Keratinocyte (primary cell): ENCODE data around the gene LRRC17. TPM values are rescaled to one million over a fixed set of nuclear protein-coding genes. Genes with fewer than 3 reads are reported as not detected.

Experiments
- DNase-seq: peaks from one replicate; pipeline ENCODE4 v3.0.0-alpha.2; 2011; ENCODE audit warnings: low read depth, missing footprints, low spot score
- FAIRE-seq: peaks from 2 replicates; lab custom pipeline; 2011; peaks lifted over from hg19 to GRCh38; lab: Jason Lieb, UNC
- H2AFZ ChIP-seq: 2 replicates; pipeline ENCODE4 v1.6.0; 2012; ENCODE audit warnings: low read length, control low read depth, inconsistent platforms; ENCODE audit not compliant: control insufficient read depth
- H3K27ac ChIP-seq: 2 replicates; pipeline ENCODE4 v1.5.1; 2011; ENCODE audit warnings: low read length; ENCODE audit not compliant: control insufficient read depth, insufficient read depth
- H3K27me3 ChIP-seq: 3 replicates; pipeline ENCODE4 v1.6.0; 2011; ENCODE audit warnings: low read length; ENCODE audit not compliant: control insufficient read depth, insufficient read depth; ENCODE audit errors: extremely low read depth
- H3K36me3 ChIP-seq, 2 experiments: 2 replicates in 1 of 2; 3 replicates in 1 of 2; pipeline ENCODE4 v1.5.1; 2011; ENCODE audit warnings: low read length in 2 of 2, mild to moderate bottlenecking in 1 of 2; ENCODE audit not compliant: control insufficient read depth in 2 of 2, insufficient read depth in 2 of 2; ENCODE audit errors: extremely low read depth in 1 of 2
- H3K4me1 ChIP-seq: 3 replicates; pipeline ENCODE4 v1.5.1; 2011; ENCODE audit warnings: low read length; ENCODE audit not compliant: control insufficient read depth, insufficient read depth; ENCODE audit errors: extremely low read depth
- H3K4me2 ChIP-seq: 3 replicates; pipeline ENCODE4 v1.6.0; 2011; ENCODE audit warnings: low read depth, low read length; ENCODE audit not compliant: control insufficient read depth, insufficient read depth; ENCODE audit errors: extremely low read depth
- H3K4me3 ChIP-seq, 3 experiments: fragments of 200-600 bp in 1 of 3; sonication (generic) in 1 of 3; 2 replicates in 2 of 3; 3 replicates in 1 of 3; pipeline ENCODE4 v1.5.1; 2011 to 2016; ENCODE audit warnings: low read length in 3 of 3, mild to moderate bottlenecking in 3 of 3, control low read depth in 2 of 3, inconsistent platforms in 1 of 3, low read depth in 1 of 3, mixed read lengths in 1 of 3, mixed run types in 1 of 3, moderate library complexity in 1 of 3; ENCODE audit not compliant: control insufficient read depth in 2 of 3, insufficient read depth in 2 of 3; ENCODE audit errors: extremely low read depth in 1 of 3
- H3K79me2 ChIP-seq: 2 replicates; pipeline ENCODE4 v1.6.0; 2012; ENCODE audit warnings: low read length; ENCODE audit not compliant: control insufficient read depth, insufficient read depth
- H3K9ac ChIP-seq: 3 replicates; pipeline ENCODE4 v1.6.0; 2011; ENCODE audit warnings: low read length; ENCODE audit not compliant: control insufficient read depth, insufficient read depth; ENCODE audit errors: extremely low read depth
- H3K9me1 ChIP-seq: 3 replicates; pipeline ENCODE4 v1.6.0; 2011; ENCODE audit warnings: low read length; ENCODE audit not compliant: control insufficient read depth, insufficient read depth; ENCODE audit errors: extremely low read depth
- H3K9me3 ChIP-seq: 2 replicates; pipeline ENCODE4 v1.5.1; 2012; ENCODE audit warnings: low read depth, low read length; ENCODE audit not compliant: control insufficient read depth
- H4K20me1 ChIP-seq: 3 replicates; pipeline ENCODE4 v1.6.0; 2011; ENCODE audit warnings: low read length; ENCODE audit not compliant: control insufficient read depth, insufficient read depth; ENCODE audit errors: extremely low read depth
- EZH2 ChIP-seq: IDR thresholded peaks from one replicate; pipeline ENCODE4 v1.6.1; 2012; ENCODE audit warnings: inconsistent platforms, mild to moderate bottlenecking, low read length, moderate library complexity
- dilution Hi-C: fragments of 300-500 bp; cut with MboI; formaldehyde crosslinking; loops from one replicate; pipeline ENCODE4 v1.7.0; 2020; ENCODE audit warnings: low sequenced_read_pairs; ENCODE audit not compliant: extremely low pct_ligation_motif_present
- polyA plus RNA-seq, 5 experiments: library from polyadenylated mRNA; depleted of rRNA in 3 of 5; stranded (reverse) in 3 of 5; stranded (forward) in 1 of 5; unstranded in 1 of 5; fragments of >200 nt; gene quantifications; 1 replicate in 1 of 5; 2 replicates in 3 of 5; 3 replicates in 1 of 5; pipeline versions ENCODE4 v1.2.1 to v1.2.3, GENCODE V29; 2011 to 2012; ENCODE audit warnings: missing spikeins in 2 of 5, low read depth in 1 of 5, low replicate concordance in 1 of 5
- TF ChIP-seq, protein P1 (sequence below), 3 experiments: IDR thresholded peaks in 1 of 3; conservative IDR thresholded peaks in 1 of 3; optimal IDR thresholded peaks in 1 of 3; 2 replicates in 2 of 3; 3 replicates in 1 of 3; pipeline versions ENCODE3 to v1.5.1; 2011; ENCODE audit warnings: low read length in 3 of 3, mild to moderate bottlenecking in 3 of 3, moderate library complexity in 2 of 3, control low read depth in 1 of 3, inconsistent platforms in 1 of 3; ENCODE audit not compliant: insufficient read depth in 2 of 3; ENCODE audit errors: extremely low read depth in 1 of 3

The LRRC17 gene
- polyA plus RNA-seq, 1 donor (not counting 4 experiments of a cell fraction or from before 2014, with no cell fraction given): 0.20 TPM

DNA sequence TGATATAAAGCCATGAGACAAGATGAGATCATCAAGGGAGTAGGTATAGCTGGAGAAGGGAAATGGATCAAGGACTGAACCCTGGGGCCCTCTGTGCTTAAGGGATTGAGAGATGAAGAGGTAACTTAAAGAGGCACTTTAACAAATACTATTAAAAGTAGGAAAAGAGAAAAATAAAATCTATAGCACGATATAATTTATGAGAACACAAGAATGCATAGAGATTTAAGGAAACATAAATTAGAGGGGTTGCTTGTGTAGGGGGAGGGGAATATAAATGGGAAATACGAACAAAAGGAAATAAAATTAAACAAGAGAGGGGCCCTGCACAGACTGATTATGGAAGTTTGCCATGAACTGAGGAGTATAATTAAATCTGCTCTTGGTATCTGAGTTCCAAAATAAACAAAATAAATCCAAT, 15.6 kb upstream of the LRRC17 start:
- H2AFZ ChIP-seq: no peak overlapping the region
- dilution Hi-C loops: no loop called here
- no peaks in the 10 kb centered on the region for H3K9me3 ChIP-seq
- H3K4me3 ChIP-seq: no peak overlapping the region
- H3K9ac ChIP-seq: no peak overlapping the region
- no peak overlapping the region for H3K4me2 ChIP-seq
- no peak for FAIRE-seq
- H4K20me1 ChIP-seq: no peaks in the 10 kb centered on the region
- no peaks in the 10 kb centered on the region for H3K27me3 ChIP-seq
- DNase-seq: no peak
- no peak overlapping the region for H3K27ac ChIP-seq
- H3K36me3 ChIP-seq: no peaks in the 10 kb centered on the region
- no peaks in the 10 kb centered on the region for H3K9me1 ChIP-seq
- peaks cover 8% of the 10 kb centered on the region for H3K4me1 ChIP-seq
- no peaks in the 10 kb centered on the region for H3K79me2 ChIP-seq
- no peak for TF ChIP-seq EZH2
- TF ChIP-seq, protein P1, sequence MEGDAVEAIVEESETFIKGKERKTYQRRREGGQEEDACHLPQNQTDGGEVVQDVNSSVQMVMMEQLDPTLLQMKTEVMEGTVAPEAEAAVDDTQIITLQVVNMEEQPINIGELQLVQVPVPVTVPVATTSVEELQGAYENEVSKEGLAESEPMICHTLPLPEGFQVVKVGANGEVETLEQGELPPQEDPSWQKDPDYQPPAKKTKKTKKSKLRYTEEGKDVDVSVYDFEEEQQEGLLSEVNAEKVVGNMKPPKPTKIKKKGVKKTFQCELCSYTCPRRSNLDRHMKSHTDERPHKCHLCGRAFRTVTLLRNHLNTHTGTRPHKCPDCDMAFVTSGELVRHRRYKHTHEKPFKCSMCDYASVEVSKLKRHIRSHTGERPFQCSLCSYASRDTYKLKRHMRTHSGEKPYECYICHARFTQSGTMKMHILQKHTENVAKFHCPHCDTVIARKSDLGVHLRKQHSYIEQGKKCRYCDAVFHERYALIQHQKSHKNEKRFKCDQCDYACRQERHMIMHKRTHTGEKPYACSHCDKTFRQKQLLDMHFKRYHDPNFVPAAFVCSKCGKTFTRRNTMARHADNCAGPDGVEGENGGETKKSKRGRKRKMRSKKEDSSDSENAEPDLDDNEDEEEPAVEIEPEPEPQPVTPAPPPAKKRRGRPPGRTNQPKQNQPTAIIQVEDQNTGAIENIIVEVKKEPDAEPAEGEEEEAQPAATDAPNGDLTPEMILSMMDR (optimal IDR thresholded peaks at IDR 0.05 in 1 of 3, IDR thresholded peaks at IDR 0.05 in 1 of 3, conservative IDR thresholded peaks at IDR 0.05 in 1 of 3; ENCODE audit: extremely low read depth in 1 of 3, insufficient read depth in 2 of 3, low read length in 3 of 3): no peak

DNA sequence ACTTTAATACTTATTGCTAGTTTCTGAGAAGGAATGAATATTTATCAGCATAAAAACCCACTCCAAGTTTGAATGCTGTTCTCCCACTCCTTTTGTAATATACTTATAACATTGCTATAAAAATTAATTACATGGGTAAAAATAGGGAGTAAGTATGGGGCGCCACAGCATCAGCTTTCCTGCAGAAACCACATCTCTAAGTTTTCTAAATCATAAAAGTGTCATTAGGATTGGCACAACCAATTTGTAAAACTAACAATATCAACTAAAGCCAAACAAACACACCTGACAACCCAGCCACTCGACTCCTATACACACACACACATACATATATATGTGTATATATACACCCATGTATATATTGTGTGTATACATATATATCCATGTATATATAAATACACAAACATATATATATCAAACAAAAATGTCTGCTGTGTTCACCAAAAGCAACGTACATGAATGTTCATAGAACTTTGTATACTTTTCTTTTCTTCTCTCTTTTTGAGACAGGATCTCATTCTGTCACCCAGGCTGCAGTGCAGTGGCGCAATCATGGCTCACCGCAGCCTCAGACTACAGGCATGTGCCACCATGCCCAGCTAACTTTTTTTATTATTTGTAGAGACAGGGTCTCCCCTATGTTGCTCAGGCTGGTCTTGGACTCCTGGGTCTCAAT, 14.8 kb upstream of the LRRC17 start:
- H3K36me3 ChIP-seq: no peaks in the 10 kb centered on the region
- H2AFZ ChIP-seq: no peak overlapping the region
- TF ChIP-seq, protein P1 (optimal IDR thresholded peaks at IDR 0.05 in 1 of 3, IDR thresholded peaks at IDR 0.05 in 1 of 3, conservative IDR thresholded peaks at IDR 0.05 in 1 of 3; ENCODE audit: extremely low read depth in 1 of 3, insufficient read depth in 2 of 3, low read length in 3 of 3): no peak
- TF ChIP-seq EZH2: no peak
- no peak overlapping the region for H3K27ac ChIP-seq
- no peaks in the 10 kb centered on the region for H3K9me3 ChIP-seq
- H3K9ac ChIP-seq: no peak overlapping the region
- DNase-seq (no peak), FAIRE-seq (no peak)
- no peaks in the 10 kb centered on the region for H3K9me1 ChIP-seq
- H3K27me3 ChIP-seq: no peaks in the 10 kb centered on the region
- dilution Hi-C loops: no loop called here
- H3K79me2 ChIP-seq: no peaks in the 10 kb centered on the region
- no peak overlapping the region for H3K4me2 ChIP-seq
- peaks cover 2% of the 10 kb centered on the region for H3K4me1 ChIP-seq
- no peaks in the 10 kb centered on the region for H4K20me1 ChIP-seq
- no peak overlapping the region for H3K4me3 ChIP-seq
